Nephron (organoid): ENCODE measurements around the gene MRTFA.
"Not testable (repeated sequence)": the region's sequence is repeated elsewhere in the genome, so short reads cannot be mapped to it uniquely, and the experiment has no call there.

Source experiments
- H3K27ac Mint-ChIP-seq, 3 experiments: 2 replicates each; pipeline ENCODE4 v1.8.0; 2020; ENCODE audit warnings: mixed read lengths in 3 of 3, mild to moderate bottlenecking in 2 of 3, moderate library complexity in 1 of 3
- H3K27me3 Mint-ChIP-seq: 2 replicates; pipeline ENCODE4 v1.8.0; 2021; ENCODE audit warnings: low read depth, mild to moderate bottlenecking, moderate library complexity, mixed read lengths
- H3K36me3 Mint-ChIP-seq: 2 replicates; pipeline ENCODE4 v1.8.0; 2020; ENCODE audit warnings: low read depth, mixed read lengths
- H3K4me1 Mint-ChIP-seq: 2 replicates; pipeline ENCODE4 v1.8.0; 2020; ENCODE audit warnings: mixed read lengths
- H3K4me3 Mint-ChIP-seq, 3 experiments: 2 replicates each; pipeline ENCODE4 v1.8.0; 2020; ENCODE audit warnings: mild to moderate bottlenecking in 3 of 3, mixed read lengths in 3 of 3, moderate library complexity in 2 of 3
- H3K9me3 Mint-ChIP-seq: 2 replicates; pipeline ENCODE4 v1.8.0; 2020; ENCODE audit warnings: mixed read lengths
- TF ChIP-seq, protein P1 (sequence below), 3 experiments: fragments of 200-600 bp; sonication (generic); IDR thresholded peaks; one replicate each; pipeline ENCODE4 v1.5.0; 2021; ENCODE audit warnings: antibody characterized with exemption in 3 of 3; ENCODE audit not compliant: unreplicated experiment in 3 of 3

MRTFA gene

GRCh38 chr22:40666151-40666848, 29.8 kb upstream of the MRTFA start:
- H3K4me1 Mint-ChIP-seq, result peaks cover 37% of the 10 kb centered on the region
- TF ChIP-seq, protein P1, sequence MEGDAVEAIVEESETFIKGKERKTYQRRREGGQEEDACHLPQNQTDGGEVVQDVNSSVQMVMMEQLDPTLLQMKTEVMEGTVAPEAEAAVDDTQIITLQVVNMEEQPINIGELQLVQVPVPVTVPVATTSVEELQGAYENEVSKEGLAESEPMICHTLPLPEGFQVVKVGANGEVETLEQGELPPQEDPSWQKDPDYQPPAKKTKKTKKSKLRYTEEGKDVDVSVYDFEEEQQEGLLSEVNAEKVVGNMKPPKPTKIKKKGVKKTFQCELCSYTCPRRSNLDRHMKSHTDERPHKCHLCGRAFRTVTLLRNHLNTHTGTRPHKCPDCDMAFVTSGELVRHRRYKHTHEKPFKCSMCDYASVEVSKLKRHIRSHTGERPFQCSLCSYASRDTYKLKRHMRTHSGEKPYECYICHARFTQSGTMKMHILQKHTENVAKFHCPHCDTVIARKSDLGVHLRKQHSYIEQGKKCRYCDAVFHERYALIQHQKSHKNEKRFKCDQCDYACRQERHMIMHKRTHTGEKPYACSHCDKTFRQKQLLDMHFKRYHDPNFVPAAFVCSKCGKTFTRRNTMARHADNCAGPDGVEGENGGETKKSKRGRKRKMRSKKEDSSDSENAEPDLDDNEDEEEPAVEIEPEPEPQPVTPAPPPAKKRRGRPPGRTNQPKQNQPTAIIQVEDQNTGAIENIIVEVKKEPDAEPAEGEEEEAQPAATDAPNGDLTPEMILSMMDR (IDR thresholded peaks at IDR 0.05; ENCODE audit: unreplicated experiment in 3 of 3), result no peak
- peak overlapping the region in 1 of 3 experiments; percentile 35 for H3K4me3 Mint-ChIP-seq
- H3K27me3 Mint-ChIP-seq, result peaks cover 9% of the 10 kb centered on the region
- no peaks in the 10 kb centered on the region for H3K36me3 Mint-ChIP-seq
- H3K9me3 Mint-ChIP-seq, result no peaks in the 10 kb centered on the region
- peak overlapping the region; percentile 73 to 96 (median 93) for H3K27ac Mint-ChIP-seq

DNA sequence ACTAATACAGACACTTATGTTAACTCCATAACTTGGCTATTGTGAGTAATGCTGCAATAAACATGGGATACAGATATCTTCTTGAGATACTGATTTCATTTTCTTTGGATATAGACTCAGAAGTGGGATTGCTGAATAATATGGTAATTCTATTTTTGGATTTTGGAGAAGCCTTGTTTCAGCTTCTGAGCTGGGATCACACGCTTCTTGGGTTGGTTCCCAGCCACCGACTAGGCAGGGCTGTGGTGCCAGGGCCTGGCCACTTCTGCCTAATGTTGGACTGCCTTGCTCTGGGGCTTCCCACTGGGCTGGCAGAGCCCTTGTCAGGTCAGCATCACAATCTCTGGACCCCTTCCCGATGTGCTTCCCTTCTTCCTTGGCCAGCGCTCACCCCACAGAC, 28.8 kb upstream of the MRTFA start:
- Mint-ChIP-seq H3K36me3 (no peaks in the 10 kb centered on the region), H3K4me1 (peaks cover 41% of the 10 kb centered on the region)
- TF ChIP-seq, protein P1 (IDR thresholded peaks at IDR 0.05; ENCODE audit: unreplicated experiment in 3 of 3), result no peak

GRCh38 chr22:40661671-40662070, 25.2 kb upstream of the MRTFA start:
- Mint-ChIP-seq H3K4me1 (peaks cover 35% of the 10 kb centered on the region), H3K36me3 (no peaks in the 10 kb centered on the region), H3K27ac (no peak overlapping the region), H3K4me3 (no peak overlapping the region), H3K9me3 (no peaks in the 10 kb centered on the region), H3K27me3 (no peaks in the 10 kb centered on the region)
- TF ChIP-seq, protein P1 (IDR thresholded peaks at IDR 0.05; ENCODE audit: unreplicated experiment in 3 of 3), result no peak

More for the DNA sequence above, 28.8 kb upstream of the MRTFA start:
- no peaks in the 10 kb centered on the region for H3K9me3 Mint-ChIP-seq
- peak overlapping the region in 1 of 3 experiments; percentile 11 for H3K4me3 Mint-ChIP-seq
- peak overlapping the region; percentile 6 to 96 (median 89) for H3K27ac Mint-ChIP-seq
- peaks cover 9% of the 10 kb centered on the region for H3K27me3 Mint-ChIP-seq

DNA sequence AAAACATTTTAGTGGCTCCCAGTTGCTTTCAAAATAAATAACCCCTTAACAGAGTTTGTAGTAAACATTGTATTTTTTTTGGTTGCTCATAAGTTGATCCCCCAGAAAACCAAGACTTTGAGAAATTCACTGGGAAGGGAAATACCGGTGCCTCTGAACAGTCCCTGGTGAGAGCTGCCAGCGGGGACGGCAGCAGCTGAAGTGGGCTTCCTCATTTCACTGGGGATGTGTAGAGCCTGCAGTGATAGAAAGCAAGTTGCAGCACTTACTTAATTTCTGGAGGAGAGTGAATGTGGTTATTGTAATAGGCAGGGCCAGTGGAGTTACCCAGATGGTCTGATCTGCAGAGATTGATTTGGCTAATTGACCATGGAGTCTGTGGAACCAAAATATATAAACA, 24.2 kb upstream of the MRTFA start:
- TF ChIP-seq, protein P1 (IDR thresholded peaks at IDR 0.05; ENCODE audit: unreplicated experiment in 3 of 3), result no peak
- no peak overlapping the region for H3K4me3 Mint-ChIP-seq
- H3K27me3 Mint-ChIP-seq, result no peaks in the 10 kb centered on the region
- no peaks in the 10 kb centered on the region for H3K9me3 Mint-ChIP-seq
- no peaks in the 10 kb centered on the region for H3K36me3 Mint-ChIP-seq
- H3K4me1 Mint-ChIP-seq, result peaks cover 29% of the 10 kb centered on the region
- H3K27ac Mint-ChIP-seq, result peak overlapping the region in 1 of 3 experiments; percentile 47

GRCh38 chr22:40659166-40659565, 22.6 kb upstream of the MRTFA start:
- Mint-ChIP-seq H3K4me3 (no peak overlapping the region), H3K27me3 (no peaks in the 10 kb centered on the region), H3K9me3 (no peaks in the 10 kb centered on the region), H3K4me1 (peaks cover 27% of the 10 kb centered on the region), H3K36me3 (no peaks in the 10 kb centered on the region), H3K27ac (peak overlapping the region in 2 of 3 experiments; percentile 22 to 39)
- TF ChIP-seq, protein P1 (IDR thresholded peaks at IDR 0.05; ENCODE audit: unreplicated experiment in 3 of 3), result no peak

DNA sequence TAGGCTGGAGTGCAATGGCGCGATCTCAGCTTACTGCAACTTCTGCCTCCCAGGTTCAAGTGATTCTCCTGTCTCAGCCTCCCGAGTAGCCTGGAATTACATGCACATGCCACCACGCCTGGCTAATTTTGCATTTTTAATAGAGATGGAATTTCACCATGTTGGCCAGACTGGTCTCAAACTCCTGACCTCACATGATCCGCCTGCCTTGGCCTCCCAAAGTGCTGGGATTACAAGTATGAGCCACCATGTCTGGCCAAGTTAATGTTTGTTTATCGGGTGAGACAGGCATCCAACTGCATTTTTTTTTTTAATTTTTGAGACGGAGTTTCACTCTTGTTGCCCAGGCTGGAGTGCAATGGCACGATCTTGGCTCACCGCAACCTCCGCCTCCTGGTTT, 20.1 kb upstream of the MRTFA start:
- H3K27ac Mint-ChIP-seq, H3K9me3 Mint-ChIP-seq, H3K36me3 Mint-ChIP-seq, H3K27me3 Mint-ChIP-seq, H3K4me3 Mint-ChIP-seq: not testable (repeated sequence)
- peaks cover 38% of the 10 kb centered on the region for H3K4me1 Mint-ChIP-seq

GRCh38 chr22:40655941-40656340, 19.4 kb upstream of the MRTFA start:
- not testable (repeated sequence) for H3K27me3 Mint-ChIP-seq, H3K4me3 Mint-ChIP-seq, H3K36me3 Mint-ChIP-seq, H3K27ac Mint-ChIP-seq, H3K9me3 Mint-ChIP-seq
- peaks cover 44% of the 10 kb centered on the region for H3K4me1 Mint-ChIP-seq
